BE2C (cell line): ENCODE data around the gene TBC1D32.
"Not testable (repeated sequence)": the region's sequence is repeated elsewhere in the genome, so short reads cannot be mapped to it uniquely, and the experiment has no call there.

ENCODE experiments used
- DNase-seq: peaks from one replicate; pipeline ENCODE4 v3.0.0-alpha.2; 2020
- H3K27me3 ChIP-seq: fragments of 250-450 bp; sonication (Bioruptor Pico); 2 replicates; pipeline ENCODE4 v1.5.1; 2020; ENCODE audit warnings: mild to moderate bottlenecking
- H3K36me3 ChIP-seq: fragments of 250-450 bp; sonication (Bioruptor Pico); 2 replicates; pipeline ENCODE4 v1.5.1; 2020; ENCODE audit warnings: mild to moderate bottlenecking
- H3K4me1 ChIP-seq: fragments of 250-450 bp; sonication (Bioruptor Pico); 2 replicates; pipeline ENCODE4 v1.5.1; 2020
- H3K4me3 ChIP-seq: 2 replicates; pipeline ENCODE4 v1.5.1; 2011; ENCODE audit warnings: low read depth, low read length
- H3K9me3 ChIP-seq: fragments of 250-450 bp; sonication (Bioruptor Pico); 2 replicates; pipeline ENCODE4 v1.5.1; 2020
- CTCF ChIP-seq: IDR thresholded peaks from 2 replicates; pipeline ENCODE4 v1.5.1; 2012; ENCODE audit warnings: mild to moderate bottlenecking, low read depth, low read length

Gene TBC1D32

GRCh38 chr6:121310495-121310894, 23.8 kb downstream of the TBC1D32 start:
- no peak for TF ChIP-seq CTCF
- DNase-seq, result no peak
- Histone ChIP-seq H3K36me3 (no peaks in the 10 kb centered on the region), H3K4me1 (no peaks in the 10 kb centered on the region), H3K9me3 (no peaks in the 10 kb centered on the region), H3K4me3 (no peak overlapping the region), H3K27me3 (no peaks in the 10 kb centered on the region)

- DNase-seq, result no peak
- no peak for TF ChIP-seq CTCF
- no peaks in the 10 kb centered on the region for H3K9me3 ChIP-seq
Measured at GRCh38 chr6:121309768-121310469, 24.4 kb downstream of the TBC1D32 start.

GRCh38 chr6:121305957-121306607, 28.2 kb downstream of the TBC1D32 start:
- Histone ChIP-seq H3K4me1 (no peaks in the 10 kb centered on the region), H3K27me3 (no peaks in the 10 kb centered on the region), H3K4me3 (no peak overlapping the region), H3K9me3 (no peaks in the 10 kb centered on the region), H3K36me3 (no peaks in the 10 kb centered on the region)
- TF ChIP-seq CTCF, result peak; percentile 65
- DNase-seq, result no peak

More at GRCh38 chr6:121309768-121310469, 24.4 kb downstream of the TBC1D32 start:
- Histone ChIP-seq H3K36me3 (no peaks in the 10 kb centered on the region), H3K27me3 (no peaks in the 10 kb centered on the region), H3K4me3 (no peak overlapping the region), H3K4me1 (no peaks in the 10 kb centered on the region)

- DNase-seq, result no peak
- no peak for TF ChIP-seq CTCF
- Histone ChIP-seq H3K27me3 (no peaks in the 10 kb centered on the region), H3K4me3 (no peak overlapping the region), H3K9me3 (no peaks in the 10 kb centered on the region; the same call in 1 of the 2 replicates), H3K36me3 (no peaks in the 10 kb centered on the region), H3K4me1 (no peaks in the 10 kb centered on the region)
Measured at GRCh38 chr6:121302882-121303281, 31.4 kb downstream of the TBC1D32 start.

GRCh38 chr6:121301156-121301555, 33.1 kb downstream of the TBC1D32 start:
- not testable (repeated sequence) for DNase-seq, H3K4me1 ChIP-seq, H3K4me3 ChIP-seq, H3K36me3 ChIP-seq, H3K27me3 ChIP-seq, H3K9me3 ChIP-seq

- H3K27me3 ChIP-seq, result no peaks in the 10 kb centered on the region
- TF ChIP-seq CTCF, result no peak
- no peaks in the 10 kb centered on the region for H3K36me3 ChIP-seq
- no peaks in the 10 kb centered on the region; the same call in 1 of the 2 replicates for H3K9me3 ChIP-seq
- no peak for DNase-seq
- H3K4me1 ChIP-seq, result no peaks in the 10 kb centered on the region
- no peak overlapping the region for H3K4me3 ChIP-seq
Measured at GRCh38 chr6:121297694-121298093, 36.6 kb downstream of the TBC1D32 start.
